Left hindlimb (tissue), 1 donor: ENCODE data around the gene KRTAP9-6.
"Not testable (repeated sequence)": the region's sequence is repeated elsewhere in the genome, so short reads cannot be mapped to it uniquely, and the experiment has no call there.

Experiments
- DNase-seq: peaks from one replicate; pipeline ENCODE4 v3.0.0-alpha.2; 2018

KRTAP9-6 gene

DNA sequence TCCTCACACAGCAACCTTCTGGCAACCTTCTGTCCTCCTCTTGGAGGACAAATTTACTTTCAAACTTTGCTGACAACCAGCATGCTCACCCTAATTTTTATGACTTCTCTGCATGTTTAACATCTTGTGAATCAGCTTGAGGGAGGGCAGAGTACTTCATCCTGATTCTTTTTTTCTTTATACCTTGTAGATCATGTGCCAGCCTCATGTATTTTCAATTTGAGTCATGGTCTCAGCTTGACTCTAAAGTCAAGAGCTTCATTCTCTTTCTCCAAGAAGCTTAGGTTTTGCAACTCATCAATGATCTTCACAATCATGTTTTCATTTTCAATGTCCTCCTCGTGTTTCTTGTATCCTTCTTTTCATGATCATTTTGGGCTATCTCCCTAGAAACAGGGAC lies 6.7 kb downstream of the KRTAP9-6 start:
- DNase-seq = no peak

DNA sequence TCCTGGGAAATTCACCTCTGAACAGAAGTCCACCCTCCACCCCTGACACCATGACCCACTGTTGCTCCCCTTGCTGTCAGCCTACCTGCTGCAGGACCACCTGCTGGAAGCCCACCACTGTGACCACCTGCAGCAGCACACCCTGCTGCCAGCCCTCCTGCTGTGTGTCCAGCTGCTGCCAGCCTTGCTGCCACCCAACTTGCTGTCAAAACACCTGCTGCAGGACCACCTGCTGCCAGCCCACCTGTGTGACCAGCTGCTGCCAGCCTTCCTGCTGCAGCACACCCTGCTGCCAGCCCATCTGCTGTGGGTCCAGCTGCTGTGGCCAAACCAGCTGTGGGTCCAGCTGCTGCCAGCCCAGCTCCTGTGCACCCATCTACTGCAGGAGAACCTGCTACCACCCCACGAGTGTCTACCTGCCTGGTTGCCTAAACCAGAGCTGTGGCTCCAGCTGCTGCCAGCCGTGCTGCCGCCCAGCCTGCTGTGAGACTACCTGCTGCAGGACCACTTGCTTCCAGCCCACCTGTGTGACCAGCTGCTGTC lies 10.5 kb downstream of the KRTAP9-6 start, which contains the start of gene KRTAP9-7:
TSS of gene KRTAP9-7 (plus strand) at position 51 of the 543 bp plus-strand sequence. CDS start at position 51, 0 bp downstream.
- not testable (repeated sequence) for DNase-seq

DNA sequence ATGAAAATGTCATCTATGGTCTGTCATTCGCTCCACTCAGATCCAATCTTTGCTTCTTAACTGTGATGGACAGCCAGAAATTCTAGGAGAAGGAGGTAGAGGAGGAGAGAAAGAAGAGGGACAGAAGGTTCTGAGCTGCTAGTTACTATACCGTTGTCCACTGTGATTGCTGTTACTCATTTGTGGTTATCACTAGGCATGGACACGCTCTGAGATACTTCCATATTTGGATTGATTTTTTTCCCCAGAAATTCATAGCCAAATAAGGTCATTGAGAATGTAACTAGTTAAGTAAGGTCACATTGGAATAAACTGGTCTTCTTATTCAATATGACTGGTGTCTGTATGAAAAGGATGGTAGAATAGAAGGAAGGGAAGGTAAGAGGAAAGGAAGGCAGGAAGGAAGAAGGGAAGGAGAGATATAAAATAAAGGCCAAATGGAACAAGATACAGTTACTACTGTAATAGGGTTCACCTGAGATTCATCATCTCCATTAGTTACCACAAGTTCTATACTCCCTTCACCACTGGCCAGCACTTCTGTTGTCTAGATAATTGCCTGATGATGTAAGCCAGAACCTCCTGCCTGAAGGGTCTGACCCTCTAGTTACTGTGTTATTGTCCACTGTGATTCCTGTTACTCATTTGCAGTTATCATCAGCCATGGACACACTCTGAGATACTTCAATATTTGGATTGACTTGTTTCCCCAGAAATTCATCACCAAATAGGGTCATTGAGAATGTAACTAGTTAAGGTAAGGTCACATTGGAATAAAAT lies 13.2 kb downstream of the KRTAP9-6 start:
- no peak for DNase-seq

DNA sequence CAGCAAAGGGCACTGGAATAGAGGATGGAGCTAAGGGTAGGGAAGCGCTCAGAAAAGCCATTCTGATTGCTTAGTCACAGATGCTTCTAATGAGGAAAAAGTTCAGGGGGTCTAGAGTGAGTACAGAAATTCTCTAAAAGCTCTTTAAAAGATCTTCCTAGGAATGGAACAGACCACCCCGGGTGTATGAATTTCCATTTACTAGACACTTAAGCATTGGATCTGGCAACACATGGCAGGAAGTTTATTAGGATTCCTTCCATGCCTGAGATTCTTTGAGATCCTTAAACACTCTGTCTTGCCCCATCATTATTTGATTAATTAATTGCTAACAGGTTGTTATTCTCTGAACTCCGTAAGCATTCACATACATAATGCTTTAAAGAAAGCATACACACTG lies 18.9 kb downstream of the KRTAP9-6 start:
- no peak for DNase-seq

DNA sequence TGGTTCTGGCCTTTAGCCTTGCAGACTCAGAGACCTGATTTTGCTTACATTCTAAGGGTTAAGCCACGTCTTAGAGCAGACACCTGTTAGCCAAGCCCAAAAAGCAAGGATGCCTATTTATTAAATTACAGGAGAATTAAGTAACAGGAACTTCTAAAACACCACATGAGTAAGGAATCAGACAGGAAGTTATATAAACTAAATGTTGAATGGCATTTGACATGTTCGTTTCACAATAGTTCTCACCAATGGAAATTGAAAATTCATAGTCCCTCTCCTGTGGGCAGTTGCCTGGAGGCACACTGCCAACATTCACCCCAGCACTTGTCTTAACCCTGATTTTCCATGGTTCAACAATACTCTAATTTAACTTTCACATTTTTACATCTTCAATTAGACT lies 19.4 kb downstream of the KRTAP9-6 start:
- no peak for DNase-seq

DNA sequence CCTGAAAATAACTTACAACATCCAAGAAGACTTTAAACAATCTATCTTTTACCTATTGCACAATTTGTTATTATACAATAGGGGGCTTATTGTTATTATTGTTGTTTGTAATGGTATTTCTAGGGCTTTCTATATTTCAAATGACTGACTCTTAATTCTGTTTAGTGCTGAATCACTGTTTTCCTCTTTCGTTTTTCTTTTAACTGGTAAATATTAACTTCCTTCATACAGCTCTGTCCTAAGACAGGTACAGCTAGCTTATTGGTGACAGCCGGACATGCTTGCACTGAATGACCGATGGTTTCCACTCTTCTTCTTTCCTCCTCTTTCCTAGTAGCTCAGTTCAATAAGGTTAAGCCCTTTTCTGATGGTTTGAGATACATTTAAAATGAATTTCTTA lies 21.9 kb downstream of the KRTAP9-6 start:
- DNase-seq = no peak

DNA sequence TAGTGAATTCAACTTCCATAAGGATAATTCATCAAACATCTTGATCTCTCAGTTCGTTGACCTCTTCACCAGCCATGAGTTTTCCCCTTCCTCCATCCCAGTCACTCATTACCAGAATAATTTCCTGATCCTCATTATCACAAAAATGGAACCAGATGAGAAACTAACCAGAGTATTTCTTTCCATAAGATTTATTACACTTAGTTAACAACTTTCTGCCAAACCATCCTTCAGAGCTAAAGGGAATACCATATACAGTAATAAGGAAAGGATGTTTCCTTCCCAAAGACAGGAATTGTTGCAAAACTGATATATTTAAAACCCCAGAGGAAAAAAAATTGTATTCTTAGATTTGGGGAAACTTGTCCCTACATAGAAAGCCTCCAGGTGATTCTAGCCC lies 28.8 kb downstream of the KRTAP9-6 start:
- DNase-seq = no peak

DNA sequence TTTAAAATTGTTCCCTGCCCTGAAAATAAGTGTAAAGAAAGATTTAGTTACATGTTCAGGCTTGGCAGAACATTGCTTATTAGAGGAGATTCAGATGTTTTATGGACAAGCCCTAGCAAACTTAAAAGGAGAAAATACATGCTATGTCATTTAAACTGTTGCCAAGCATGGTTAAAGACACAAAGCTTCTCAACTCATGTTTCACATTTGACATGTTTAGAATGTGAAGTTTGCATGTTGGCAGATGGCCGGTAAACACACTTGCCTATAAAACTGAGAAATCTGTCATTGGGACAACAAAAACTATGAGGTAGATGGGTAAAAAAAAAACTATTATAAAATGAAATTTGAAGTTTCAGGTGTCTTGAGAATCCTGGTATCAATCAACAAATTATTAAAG lies 31.7 kb downstream of the KRTAP9-6 start:
- DNase-seq = no peak

DNA sequence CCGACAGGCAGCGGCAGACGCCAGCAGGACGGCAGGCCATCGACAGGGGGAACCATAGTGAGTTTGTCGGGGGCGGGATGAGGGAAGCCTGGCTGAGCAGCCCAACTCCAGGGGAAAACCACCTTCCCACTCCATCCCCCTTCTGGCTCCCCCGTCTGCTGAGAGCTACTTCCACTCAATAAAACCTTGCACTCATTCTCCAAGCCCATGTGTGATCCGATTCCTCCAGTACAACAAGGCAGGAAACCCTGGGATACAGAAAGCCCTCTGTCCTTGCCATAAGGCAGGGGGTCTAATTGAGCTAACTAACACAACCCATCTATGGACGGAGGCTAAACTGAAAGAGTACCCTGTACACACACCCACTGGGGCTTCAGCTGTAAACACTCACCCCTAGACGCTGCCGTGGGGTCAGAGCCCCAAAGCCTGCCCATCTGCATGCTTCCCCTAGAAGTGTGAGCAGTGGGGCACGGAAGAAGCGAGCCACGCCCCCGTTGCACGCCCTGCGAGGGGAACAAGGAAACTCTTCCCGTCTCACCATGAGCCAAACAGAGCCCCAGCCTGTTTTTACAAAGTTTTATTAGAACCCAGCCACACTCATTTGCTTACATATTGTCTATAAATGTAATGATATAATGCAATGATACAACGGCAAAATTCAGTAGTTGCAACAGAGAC lies 33.4 kb downstream of the KRTAP9-6 start:
- DNase-seq = no peak

DNA sequence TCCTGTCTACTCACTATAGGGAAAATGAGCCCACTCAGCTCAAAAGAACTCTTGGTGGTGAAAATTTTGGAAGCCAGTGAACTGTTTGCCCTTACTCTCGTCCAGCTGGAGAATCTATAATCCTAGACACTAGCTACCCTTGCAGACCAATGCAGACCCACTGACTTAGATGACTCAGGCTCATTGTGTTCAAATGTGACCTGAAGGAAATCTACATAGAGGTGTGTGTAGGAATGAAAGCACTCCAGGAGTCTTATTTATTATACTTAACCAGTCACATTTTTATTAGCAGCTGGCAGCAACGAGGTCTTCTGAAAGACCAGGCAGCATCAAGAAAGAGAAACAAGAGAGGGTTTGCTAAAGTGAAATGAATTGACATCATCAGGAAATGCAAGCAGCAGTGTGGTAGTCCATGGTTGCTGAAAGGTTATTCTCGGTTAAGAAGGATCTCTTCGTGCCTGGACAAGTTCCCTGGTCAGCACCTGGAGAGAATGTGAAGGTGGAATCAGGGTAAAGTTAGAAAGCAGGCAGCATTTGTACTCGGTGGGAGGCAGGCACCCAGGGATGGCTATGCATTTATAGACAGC lies 36.1 kb downstream of the KRTAP9-6 start:
- DNase-seq = no peak

DNA sequence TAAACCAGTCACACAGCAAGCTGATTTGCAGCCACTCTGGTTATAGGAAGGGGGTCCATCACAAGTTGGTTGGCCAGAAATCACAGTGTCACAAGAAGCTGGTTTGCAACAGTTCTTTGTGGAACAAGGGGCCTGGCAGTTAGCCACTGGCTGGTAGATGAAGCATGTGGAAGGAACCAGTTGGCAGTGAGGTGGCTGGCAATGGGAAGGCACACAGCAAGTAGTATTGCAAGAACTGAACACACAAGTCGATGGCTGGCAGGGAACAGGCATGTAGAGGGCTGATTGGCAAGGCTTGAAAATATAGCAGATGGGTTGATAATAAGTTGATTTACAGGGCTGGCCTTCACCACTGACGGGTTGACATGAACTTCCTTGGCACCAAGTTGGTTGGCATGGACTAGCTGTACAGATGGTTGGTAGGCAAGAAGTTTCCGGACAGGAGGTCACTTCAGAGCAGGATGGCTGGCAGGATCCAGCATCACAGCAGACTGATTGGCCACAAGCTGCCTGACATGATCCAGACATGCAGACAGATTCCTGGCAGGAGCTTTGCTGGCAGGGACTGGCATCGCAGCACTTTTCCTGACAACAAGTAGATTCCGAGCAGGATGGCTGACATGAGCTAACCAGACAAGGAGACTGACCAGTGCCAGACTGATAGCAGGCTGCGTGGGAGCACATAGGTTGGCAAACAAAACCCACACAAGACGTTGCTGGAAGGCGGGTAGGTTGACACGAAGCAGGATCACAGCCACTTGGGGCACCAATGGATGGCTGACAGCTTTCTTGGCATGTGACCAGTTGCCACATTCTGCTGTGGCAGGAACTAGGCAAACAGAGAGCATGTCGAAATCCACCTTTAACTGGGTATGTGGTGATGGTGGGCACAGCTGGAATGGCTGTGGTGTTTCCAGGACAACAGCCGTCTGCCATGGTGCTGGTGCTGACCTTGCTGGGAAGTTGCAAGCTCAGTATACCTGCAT lies 37.0 kb downstream of the KRTAP9-6 start, which contains the start of gene KRTAP29-1:
TSS of gene KRTAP29-1 (minus strand) at position 936 of the 986 bp plus-strand sequence. CDS start at position 936, 0 bp downstream.
- DNase-seq = no peak

DNA sequence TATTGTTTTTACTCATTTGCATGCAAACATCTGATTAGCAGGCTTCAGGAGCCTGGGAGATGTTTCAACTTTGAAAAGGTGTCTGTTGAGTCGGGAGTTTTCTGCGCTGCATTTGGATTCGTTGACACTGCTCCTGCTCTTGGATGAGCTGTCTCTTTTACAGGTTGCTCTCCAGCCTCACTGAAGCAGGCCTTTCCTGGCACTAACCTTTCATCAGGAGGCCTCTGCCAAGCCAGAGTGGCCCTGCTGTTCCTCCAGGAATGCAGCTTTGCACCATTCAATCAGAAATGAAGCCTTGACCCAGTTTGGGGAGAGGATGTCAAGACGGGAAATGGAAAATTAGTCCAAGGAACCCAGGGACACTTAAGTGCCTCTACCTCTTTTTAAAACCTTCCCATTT lies 37.8 kb downstream of the KRTAP9-6 start:
- DNase-seq = no peak

DNA sequence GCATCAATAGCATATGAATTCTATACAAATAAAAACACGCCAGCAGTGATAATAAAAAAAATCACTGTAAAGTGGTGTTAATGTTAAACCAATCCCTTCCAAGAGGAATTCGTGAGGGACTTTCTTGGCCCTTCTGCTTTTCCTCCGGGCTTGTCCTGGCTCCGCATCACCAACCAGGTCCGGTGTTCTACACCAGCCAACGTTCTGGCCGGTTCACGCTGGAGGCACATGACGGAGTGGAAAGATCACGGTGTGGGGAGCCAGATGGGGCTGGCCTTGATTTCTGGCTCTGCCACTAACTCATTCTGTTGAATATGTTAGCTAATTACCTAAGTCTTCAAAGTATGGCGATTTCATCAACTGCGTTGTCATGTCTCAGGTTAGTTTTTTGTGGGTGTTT lies 38.9 kb downstream of the KRTAP9-6 start:
- no peak for DNase-seq

DNA sequence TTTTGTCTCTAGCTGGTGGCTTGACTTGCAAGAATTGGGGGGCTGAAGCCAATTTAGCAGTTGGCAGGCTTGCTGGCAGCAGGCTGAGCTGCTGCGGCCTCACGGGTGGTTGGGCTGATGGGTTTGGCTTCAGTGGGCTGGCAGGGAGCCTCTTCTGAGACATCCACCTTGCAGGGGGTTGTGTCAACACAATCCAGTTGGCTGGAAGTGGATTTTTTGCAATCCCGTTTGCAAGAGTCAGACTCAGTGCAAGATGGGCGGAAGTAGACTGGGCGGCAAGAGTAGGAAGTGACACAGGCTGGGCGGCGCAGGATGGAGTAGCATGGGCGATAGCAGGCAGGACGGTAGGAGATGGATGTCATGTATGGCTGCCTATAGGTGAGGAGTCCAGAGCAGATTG lies 42.5 kb downstream of the KRTAP9-6 start:
- DNase-seq = no peak

DNA sequence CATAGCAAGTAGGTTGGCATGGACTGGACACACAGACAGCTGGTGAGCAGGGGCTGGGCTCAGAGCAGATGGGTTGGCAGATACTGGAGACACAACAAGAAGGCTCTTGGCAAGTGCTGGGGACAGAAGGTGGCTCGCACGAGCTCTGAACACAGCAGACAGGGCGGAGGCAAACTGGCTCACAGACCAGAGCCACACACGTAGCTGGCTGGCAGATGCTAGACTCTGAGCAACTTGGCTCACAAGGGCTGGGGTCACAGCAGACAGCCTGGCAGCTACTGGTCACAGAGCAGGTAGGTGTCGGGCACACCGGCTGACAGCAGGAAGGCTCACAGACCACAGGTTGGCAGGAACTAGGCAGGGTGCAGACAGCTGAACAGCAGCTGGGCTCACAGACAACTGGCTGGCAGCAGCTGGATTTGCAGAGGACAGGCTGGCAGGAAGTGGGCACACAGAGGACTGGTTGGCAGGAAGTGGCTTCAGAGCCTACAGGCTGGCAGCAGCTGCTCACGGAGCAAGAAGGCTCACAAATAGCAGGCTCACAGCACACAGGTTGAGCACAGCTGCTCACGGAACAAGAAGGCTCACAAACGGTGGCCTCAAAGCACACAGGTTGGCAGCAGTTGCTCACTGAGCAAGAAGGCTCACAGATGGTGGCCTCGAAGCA lies 43.2 kb downstream of the KRTAP9-6 start:
- peak; percentile 72 for DNase-seq

DNA sequence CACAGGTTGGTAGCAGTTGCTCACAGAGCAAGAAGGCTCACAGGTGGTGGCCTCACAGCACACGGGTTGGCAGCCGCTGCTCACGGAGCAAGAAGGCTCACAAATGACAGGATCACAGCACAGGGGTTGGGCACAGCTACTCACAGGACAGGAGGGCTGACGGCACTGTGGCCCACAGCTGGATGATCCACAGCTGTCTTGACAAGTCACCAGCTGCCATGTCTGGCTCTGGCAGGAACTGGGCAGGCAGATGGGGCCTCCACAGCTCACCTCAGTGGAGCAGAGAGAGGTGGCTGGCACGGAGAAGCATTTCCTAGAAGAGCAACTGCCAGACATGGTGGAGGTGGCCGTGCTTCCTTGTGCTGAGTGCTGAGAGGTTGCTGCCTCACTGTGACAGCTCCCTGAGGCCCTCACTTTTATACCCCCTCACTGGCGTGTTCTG lies 43.8 kb downstream of the KRTAP9-6 start, which contains the start of gene KRTAP16-1:
TSS of gene KRTAP16-1 (minus strand) at position 392 of the 442 bp plus-strand sequence. CDS start at position 336, 56 bp downstream.
- DNase-seq = no peak

DNA sequence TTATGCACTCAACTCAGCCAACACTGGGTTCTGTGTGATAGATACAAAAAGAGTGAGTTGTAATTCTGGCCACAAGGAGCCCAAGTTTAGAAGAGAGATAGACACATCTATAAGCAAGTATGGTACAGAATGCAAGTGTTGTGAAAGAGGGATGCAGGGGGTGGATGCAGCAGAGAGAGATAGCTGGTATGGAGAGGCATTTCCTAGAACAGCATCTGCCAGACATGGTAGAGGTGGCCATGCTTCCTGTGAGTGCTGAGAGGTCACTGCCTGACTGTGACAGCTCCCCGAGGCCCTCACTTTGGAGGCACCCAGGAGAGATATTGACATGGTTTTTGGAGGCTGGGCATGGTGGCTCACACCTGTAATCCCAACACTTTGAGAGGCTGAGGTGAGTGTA lies 45.9 kb downstream of the KRTAP9-6 start:
- DNase-seq = no peak

DNA sequence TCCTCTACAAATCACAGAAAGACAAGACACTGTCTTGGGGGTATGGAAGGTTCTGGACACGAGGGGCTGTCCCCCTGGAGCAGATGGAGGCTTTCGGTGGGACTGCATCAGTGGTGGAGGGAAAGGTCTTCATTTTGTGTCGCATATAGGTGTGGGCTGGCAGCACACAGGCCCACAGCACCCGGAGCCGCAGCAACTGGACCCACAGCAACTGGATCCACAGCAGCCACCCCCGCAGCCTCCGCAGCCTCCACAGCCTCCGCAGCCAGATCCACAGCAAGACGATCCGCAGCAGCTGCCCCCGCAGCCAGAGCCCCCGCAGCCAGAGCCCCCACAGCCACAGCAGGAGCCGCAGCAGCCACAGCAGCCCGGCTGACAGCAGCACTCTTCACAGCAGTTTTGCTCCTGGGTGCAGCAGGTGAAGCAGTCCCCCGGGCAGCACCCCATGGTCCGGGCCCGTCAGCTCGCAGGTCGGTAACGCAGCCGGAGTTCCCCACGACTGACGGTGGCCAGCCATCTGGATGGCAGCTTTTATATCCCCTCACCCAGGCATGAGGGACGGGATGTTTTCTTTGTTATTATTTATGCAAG lies 50.1 kb downstream of the KRTAP9-6 start, which contains the start of gene KRTAP17-1:
TSS of gene KRTAP17-1 (minus strand) at position 507 of the 591 bp plus-strand sequence. CDS start at position 447, 60 bp downstream.
- DNase-seq = no peak
